GM12873 (cell line): ENCODE results near the gene SGCE.

Experiments used
- CTCF ChIP-seq: IDR thresholded peaks from 2 replicates; pipeline ENCODE4 v1.5.1; 2012; ENCODE audit warnings: low read depth, mild to moderate bottlenecking, moderate library complexity, low read length, control low read depth; ENCODE audit not compliant: insufficient read depth; ENCODE audit errors: missing control alignments

Gene SGCE

GRCh38 chr7:94600267-94600666, 55.7 kb downstream of the SGCE start:
- no peak for TF ChIP-seq CTCF

DNA sequence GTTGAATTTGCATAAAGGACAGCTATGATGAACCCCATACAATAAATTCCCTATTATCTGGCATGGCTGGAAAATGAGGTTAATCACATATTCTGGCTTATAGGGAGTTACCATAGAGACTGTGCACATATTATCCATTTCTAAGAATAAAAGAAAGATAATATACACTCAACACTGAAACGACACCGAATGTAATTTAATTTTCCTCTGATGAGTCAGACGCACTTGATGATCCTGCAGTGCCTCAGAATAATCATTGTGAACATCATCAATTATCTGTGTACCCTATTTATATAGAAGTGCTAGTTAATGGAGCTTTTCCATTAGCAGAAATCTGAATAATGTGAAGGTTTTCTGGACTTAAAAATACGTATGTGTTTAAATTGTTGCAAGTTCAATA, 60.2 kb downstream of the SGCE start:
- TF ChIP-seq CTCF: no peak

DNA sequence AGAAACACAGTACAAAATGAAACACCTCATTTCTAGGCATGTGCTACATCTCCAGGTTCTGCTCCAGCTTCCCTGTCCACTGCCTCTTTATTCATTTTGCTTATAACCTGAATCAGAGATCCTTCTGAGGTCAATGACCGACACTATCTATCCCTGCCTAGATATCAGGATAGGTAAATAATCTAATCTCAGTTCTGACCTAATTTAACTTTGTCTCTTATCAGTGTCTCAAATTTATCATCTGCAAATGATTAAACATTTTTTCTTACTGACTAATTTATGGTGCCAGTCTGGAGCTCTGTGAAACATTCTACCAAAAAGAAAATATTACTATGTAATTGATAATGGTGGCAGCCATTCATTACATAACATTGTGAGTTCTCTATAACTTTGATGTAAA, 61.1 kb downstream of the SGCE start:
- TF ChIP-seq CTCF: no peak

GRCh38 chr7:94591176-94591575, 64.8 kb downstream of the SGCE start:
- no peak for TF ChIP-seq CTCF

DNA sequence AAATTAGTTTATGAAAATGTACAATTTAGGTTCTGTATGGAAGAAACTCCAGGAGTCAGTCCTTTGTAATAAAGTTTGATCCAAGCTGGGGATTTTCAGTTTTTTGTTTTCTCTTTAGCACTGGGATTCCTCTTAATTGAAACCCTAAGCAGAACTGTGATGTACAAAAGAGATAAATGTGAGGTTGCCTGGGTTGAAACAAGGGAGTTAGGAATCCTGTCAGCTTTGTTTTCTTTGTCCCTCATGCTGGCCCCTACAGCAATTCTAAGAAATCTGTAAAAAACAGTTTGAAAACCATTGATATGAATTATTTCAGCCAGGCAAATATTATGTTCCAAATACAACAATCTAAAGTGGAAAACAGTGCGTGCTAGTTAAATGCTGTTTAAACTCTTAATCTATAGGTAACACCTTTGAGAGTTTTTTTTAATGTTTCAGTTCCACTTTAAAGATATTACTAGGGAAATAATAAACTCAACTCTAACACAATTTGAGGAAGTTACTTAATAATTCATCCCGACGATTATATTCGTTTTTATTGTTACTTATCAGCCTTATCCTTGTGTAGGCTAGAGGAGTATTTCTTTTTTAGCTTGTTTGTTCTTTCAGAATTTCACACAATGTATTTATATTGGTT, 65.3 kb downstream of the SGCE start:
- no peak for TF ChIP-seq CTCF

DNA sequence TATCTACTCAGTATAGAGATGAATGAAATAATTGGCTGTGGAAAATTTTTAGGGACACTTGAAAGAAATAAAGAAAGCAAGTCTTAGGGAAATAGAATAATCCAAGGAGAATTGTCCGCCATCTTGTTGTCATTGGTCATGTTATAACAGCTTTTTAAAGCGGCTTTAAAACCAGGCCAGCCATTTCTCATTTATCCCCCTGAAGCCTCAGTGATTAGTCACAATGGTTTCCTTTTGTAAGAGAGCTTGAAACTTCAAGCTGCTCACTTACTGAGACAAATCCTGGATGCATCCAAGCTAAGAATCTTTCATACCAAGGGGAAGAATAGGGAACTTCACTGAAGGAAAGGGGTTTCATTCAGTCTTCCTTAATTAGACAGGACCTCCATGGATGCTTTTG, 67.9 kb downstream of the SGCE start:
- TF ChIP-seq CTCF: no peak

DNA sequence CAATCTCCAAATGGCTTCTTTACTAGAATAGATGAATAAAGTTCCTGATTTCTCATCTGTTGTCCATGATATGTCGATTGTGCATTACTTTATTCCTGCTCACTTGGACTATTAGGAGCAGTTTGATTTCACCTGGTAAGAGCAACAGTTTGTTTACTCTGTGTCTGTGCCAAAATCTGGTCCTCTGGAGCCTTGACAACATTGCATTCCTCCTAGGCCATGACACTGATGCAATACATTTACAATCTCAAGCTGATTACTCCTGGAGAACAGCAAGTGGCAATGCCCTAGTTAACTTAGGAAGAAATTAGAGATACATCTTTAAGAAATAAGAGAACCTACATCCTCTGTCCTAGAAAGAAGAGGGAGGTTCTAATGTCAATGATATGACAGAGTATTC, 71.8 kb downstream of the SGCE start:
- no peak for TF ChIP-seq CTCF

DNA sequence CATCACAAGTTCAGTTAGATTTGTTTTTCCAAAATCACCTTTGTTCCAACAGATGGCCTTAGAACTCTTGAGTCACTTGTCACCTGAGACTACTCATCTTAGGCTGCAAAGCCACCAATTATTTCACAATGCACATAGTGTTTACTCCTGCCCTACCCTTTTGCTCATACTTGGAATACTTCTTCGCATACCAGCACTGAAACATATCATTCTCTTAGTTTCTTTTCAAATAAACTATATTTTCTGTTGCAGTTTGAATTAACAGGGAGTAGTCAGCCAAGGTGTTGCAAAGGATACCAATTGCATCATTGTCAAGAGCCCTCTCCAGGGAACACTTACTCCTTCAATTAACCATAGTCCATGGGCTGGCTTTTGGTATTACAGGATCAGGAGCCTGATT, 75.3 kb downstream of the SGCE start:
- TF ChIP-seq CTCF: no peak
